HUES64 (cell line): ENCODE results near the gene ABHD12.
"Not testable (repeated sequence)": the region's sequence is repeated elsewhere in the genome, so short reads cannot be mapped to it uniquely, and the experiment has no call there.

Experiments used
- H3K27ac ChIP-seq: 2 replicates; pipeline ENCODE4 v1.7.0; 2013; ENCODE audit warnings: low read depth, low read length, inconsistent platforms
- H3K27me3 ChIP-seq: 2 replicates; pipeline ENCODE4 v1.6.1; 2013; ENCODE audit warnings: mild to moderate bottlenecking, low read length; ENCODE audit not compliant: insufficient read depth
- H3K36me3 ChIP-seq: 2 replicates; pipeline ENCODE4 v1.6.1; 2013; ENCODE audit warnings: mild to moderate bottlenecking, low read length; ENCODE audit not compliant: insufficient read depth
- H3K4me1 ChIP-seq: 2 replicates; pipeline ENCODE4 v1.6.1; 2013; ENCODE audit warnings: mild to moderate bottlenecking, low read length, moderate library complexity; ENCODE audit not compliant: insufficient read depth
- H3K4me3 ChIP-seq: 2 replicates; pipeline ENCODE4 v1.5.1; 2013; ENCODE audit warnings: mild to moderate bottlenecking, low read length, moderate library complexity
- H3K9ac ChIP-seq: 2 replicates; pipeline ENCODE4 v1.6.1; 2013; ENCODE audit warnings: mild to moderate bottlenecking, low read depth, low read length
- H3K9me3 ChIP-seq: 2 replicates; pipeline ENCODE4 v1.6.1; 2013; ENCODE audit warnings: low read depth, low read length; ENCODE audit not compliant: insufficient read depth
- WGBS: fragments of 150-250, 120-280 bp; methylation state at CpG from one replicate; pipeline ENCODE4 v1.1.7; 2013; ENCODE audit warnings: missing lambda C conversion rate; 5-methylcytosine and 5-hydroxymethylcytosine counted together

ABHD12 gene

GRCh38 chr20:25319241-25320034 is 71.2 kb downstream of the ABHD12 start:
- Histone ChIP-seq H3K4me3 (no peak overlapping the region), H3K27me3 (no peaks in the 10 kb centered on the region), H3K36me3 (peaks cover 35% of the 10 kb centered on the region), H3K9ac (no peak overlapping the region), H3K4me1 (peaks cover 5% of the 10 kb centered on the region; the same call in 1 of the 2 replicates), H3K9me3 (no peaks in the 10 kb centered on the region), H3K27ac (no peak overlapping the region)
- 94% methylated on average over 11 of the region's 11 CpGs for WGBS

- Histone ChIP-seq H3K4me1 (no peaks in the 10 kb centered on the region), H3K9ac (no peak overlapping the region), H3K27me3 (no peaks in the 10 kb centered on the region), H3K4me3 (no peak overlapping the region), H3K27ac (no peak overlapping the region), H3K36me3 (peaks cover 41% of the 10 kb centered on the region), H3K9me3 (no peaks in the 10 kb centered on the region)
- 92% methylated on average over 16 of the region's 16 CpGs for WGBS
Observed at GRCh38 chr20:25318471-25319240, 72.0 kb downstream of the ABHD12 start.

DNA sequence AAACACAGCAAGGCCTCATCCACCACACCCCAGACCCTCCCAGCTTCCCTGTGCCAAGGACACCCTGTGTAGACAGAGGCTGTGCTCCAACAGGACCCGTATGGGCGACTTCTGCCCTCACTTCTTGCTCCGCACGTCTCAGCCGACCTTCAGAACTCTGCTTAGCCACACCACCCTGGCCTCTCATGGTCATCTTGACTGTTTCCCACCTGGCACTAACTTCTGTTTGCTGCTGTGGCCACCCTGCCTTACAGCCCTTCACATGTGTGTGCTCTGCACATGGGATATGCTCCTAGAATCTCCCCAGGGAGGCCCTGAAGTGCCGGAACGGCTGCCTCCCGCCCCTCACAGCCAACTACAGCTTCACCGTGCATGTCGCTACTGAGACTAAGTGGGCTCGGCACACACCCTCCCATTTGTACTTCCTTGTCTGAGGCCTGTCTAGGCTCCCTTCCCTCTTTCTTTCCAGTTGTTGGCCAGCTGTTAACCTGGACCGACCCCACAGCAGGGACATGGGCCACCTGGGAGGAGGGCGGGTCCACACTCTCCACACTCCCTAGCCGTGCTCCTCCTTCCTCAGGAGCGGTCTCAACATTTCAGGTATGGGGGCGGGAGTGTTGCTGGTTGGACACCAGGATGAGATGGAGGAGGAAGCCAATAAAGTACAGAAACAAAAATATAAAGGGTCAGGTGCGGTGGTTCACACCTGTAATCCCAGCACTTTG is 73.1 kb downstream of the ABHD12 start:
- H3K27me3 ChIP-seq = no peaks in the 10 kb centered on the region
- H3K9ac ChIP-seq = no peak overlapping the region
- WGBS = 91% methylated on average over 17 of the region's 17 CpGs
- no peaks in the 10 kb centered on the region for H3K4me1 ChIP-seq
- no peaks in the 10 kb centered on the region for H3K9me3 ChIP-seq
- no peak overlapping the region for H3K27ac ChIP-seq
- no peak overlapping the region for H3K4me3 ChIP-seq
- H3K36me3 ChIP-seq = peaks cover 34% of the 10 kb centered on the region

GRCh38 chr20:25316506-25317190 is 74.0 kb downstream of the ABHD12 start:
- no peak overlapping the region for H3K27ac ChIP-seq
- H3K27me3 ChIP-seq = no peaks in the 10 kb centered on the region
- H3K9ac ChIP-seq = no peak overlapping the region
- WGBS = 97% methylated on average over 11 of the region's 11 CpGs
- H3K4me1 ChIP-seq = no peaks in the 10 kb centered on the region
- no peak overlapping the region for H3K4me3 ChIP-seq
- no peaks in the 10 kb centered on the region for H3K9me3 ChIP-seq
- H3K36me3 ChIP-seq = peaks cover 28% of the 10 kb centered on the region

DNA sequence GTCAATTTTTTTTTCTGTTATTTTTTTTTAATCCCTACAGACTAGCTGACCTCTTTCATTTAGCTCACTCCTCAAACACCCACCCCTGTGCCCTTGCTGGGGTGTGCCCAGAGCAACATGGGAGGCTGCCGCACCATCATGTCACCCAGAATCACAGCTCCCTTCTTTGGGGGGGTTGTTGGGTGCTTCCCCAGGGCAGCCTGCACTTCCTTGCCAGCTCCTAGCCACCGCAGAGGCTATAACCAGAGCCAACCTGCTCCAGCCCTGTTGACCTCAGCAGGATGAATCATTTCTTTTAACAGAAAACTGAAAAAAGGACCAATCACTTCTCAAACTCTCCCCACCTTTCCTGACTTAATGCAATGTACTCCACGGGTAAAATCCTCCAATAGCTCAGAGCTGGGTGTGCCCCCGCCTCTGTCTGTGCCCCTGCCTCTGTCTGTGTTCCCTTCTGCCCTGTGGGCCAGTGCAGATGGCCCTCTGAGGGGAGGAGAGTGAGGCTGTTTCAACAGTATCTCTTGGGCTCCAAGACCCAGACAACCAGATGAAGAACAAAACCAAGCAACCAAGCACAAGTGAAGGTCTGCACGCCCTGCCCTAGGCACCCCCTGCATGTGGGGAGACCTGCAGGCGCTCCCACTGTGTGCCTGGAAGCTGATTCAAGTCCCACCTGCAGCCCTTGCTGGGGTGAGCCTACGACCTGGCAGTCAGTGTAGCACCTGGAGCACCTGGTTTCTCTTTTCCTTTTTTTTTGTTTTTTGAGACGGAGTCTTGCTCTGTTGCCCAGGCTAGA is 75.0 kb downstream of the ABHD12 start:
- H3K9me3 ChIP-seq = no peaks in the 10 kb centered on the region
- no peak overlapping the region for H3K4me3 ChIP-seq
- H3K36me3 ChIP-seq = peaks cover 22% of the 10 kb centered on the region
- WGBS = 95% methylated on average over 8 of the region's 8 CpGs
- H3K4me1 ChIP-seq = peaks cover 3% of the 10 kb centered on the region; the same call in 1 of the 2 replicates
- no peak overlapping the region for H3K9ac ChIP-seq
- no peak overlapping the region for H3K27ac ChIP-seq
- no peaks in the 10 kb centered on the region for H3K27me3 ChIP-seq

DNA sequence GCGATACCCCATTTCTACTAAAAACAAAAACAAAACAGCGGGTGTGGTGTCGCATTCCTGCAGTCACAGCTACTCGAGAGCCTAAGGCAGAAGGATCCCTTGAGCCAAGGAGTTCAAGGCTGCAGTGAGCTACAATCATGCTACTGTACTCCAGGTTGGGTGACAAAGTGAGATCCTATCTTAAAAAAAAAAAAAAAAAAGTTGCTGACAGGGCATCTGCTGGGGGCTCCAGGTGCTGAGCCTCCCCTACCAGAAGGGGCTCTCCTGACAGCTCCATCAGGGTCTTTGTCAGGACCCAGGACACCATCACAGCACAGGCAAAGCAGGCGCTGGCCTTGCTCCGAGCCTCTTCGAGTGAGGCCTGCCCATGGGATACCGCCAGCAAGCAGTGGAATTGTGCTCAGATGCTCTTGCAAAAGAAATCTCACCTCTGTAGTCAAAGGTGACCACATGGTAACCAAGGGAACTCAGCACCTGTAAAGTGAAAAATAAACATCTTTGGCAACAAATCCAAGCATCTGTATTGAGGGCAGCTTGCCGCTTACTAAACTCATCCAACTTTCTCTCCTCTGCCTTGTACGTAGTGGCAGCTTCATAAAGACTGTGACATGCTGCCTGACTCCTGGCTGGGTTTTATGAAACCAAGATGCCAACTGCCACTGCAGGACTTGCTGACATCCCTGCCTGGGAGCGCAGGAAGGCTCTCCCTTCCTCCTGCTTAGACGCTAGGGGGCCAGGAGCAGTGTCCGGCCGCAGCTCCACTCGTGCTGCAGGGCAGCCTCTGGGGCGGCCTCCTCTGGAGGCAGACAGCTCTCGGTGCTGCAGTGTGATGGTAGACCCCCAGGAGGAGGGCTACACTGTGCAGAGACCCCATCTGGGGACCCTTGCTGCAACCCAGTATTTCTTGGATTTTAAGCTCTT is 75.9 kb downstream of the ABHD12 start:
- Histone ChIP-seq H3K36me3 (peaks cover 16% of the 10 kb centered on the region), H3K4me1 (peaks cover 8% of the 10 kb centered on the region; the same call in 1 of the 2 replicates), H3K4me3 (no peak overlapping the region), H3K9ac (no peak overlapping the region), H3K9me3 (no peaks in the 10 kb centered on the region), H3K27ac (no peak overlapping the region), H3K27me3 (no peaks in the 10 kb centered on the region)
- 92% methylated on average over 17 of the region's 17 CpGs for WGBS

DNA sequence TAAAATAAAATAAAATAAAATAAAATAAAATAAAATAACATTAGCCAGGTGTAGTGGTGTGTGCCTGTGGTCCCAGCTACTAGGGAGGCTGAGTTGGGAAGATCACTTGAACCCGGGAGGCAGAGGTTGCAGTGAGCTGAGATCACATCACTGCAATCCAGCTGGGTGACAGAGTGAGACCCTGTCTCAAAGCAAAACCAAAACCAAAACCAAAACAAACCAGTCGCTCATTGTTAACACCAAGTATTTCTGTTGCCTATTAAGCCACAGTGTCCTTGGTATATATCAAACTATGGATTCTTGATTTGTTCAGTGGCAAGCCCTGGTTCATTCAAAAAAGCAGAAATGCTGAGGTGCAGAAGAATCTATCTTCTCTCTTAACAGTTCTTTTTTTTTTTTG is 77.0 kb downstream of the ABHD12 start:
- H3K27ac ChIP-seq = no peak overlapping the region
- no peaks in the 10 kb centered on the region for H3K27me3 ChIP-seq
- H3K4me3 ChIP-seq = no peak overlapping the region
- peaks cover 16% of the 10 kb centered on the region for H3K36me3 ChIP-seq
- 97% methylated on average over 2 of the region's 2 CpGs for WGBS
- H3K9me3 ChIP-seq = no peaks in the 10 kb centered on the region
- peaks cover 8% of the 10 kb centered on the region; the same call in 1 of the 2 replicates for H3K4me1 ChIP-seq
- H3K9ac ChIP-seq = no peak overlapping the region

- H3K9ac ChIP-seq, H3K27ac ChIP-seq, H3K4me3 ChIP-seq, H3K27me3 ChIP-seq, H3K9me3 ChIP-seq, H3K4me1 ChIP-seq: not testable (repeated sequence)
- whole genome bisulfite sequencing = 94% methylated on average over 30 of the region's 33 CpGs
- peaks cover 24% of the 10 kb centered on the region for H3K36me3 ChIP-seq
Observed at GRCh38 chr20:25312716-25313115, 77.9 kb downstream of the ABHD12 start.

DNA sequence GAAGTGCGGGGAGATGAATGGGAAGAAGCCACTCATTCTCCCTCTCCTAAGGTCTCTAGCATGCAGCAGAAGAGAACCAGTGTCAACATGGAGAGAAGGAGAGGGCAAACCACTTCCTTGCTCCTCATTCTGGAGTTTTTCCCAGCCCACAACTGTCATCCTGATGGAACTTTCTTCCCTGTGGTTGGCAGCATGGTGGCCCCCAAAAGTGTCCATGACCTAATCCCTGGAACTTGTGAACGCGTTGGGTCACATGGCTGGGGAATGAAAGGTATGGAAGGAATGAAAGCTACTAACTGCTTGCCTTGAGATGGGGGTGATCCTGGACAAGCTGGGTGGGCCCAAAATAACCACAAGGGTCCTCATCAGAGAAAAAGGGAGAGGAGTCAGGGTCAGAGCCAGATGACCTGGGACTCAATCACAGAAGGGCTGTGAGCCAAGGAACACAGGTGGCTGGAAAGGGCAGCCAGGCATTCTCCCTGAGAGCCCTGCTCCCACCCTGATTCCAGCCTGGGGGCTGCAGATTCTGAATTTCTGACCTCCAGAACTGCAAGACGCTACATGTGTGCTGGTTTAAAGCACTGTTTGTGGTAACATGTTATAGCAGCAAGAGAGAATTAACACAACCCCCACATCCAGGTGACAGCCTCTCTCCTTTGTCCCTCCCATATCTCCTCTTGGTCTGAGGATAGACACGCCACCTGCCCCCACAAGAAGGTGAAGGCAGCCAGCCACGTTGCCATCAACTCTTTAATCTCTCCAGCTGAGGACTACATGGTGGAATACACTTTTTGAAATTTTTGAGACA is 79.5 kb downstream of the ABHD12 start:
- 93% methylated on average over 6 of the region's 6 CpGs for WGBS
- Histone ChIP-seq H3K9ac (no peak overlapping the region), H3K27me3 (no peaks in the 10 kb centered on the region), H3K4me1 (peaks cover 8% of the 10 kb centered on the region; the same call in 1 of the 2 replicates), H3K27ac (no peak overlapping the region), H3K36me3 (peaks cover 32% of the 10 kb centered on the region), H3K4me3 (no peak overlapping the region), H3K9me3 (no peaks in the 10 kb centered on the region)
